Heart left ventricle (tissue), 16 donors: ENCODE data around the gene EIF4ENIF1. TPM values are rescaled to one million over a fixed set of nuclear protein-coding genes. Genes with fewer than 3 reads are reported as not detected.

Source experiments
- ATAC-seq, 4 donors: fragments of 200-7000 bp; cut with Tn5 transposase; one replicate each; pipeline ENCODE4 v1.9.1; 2020 to 2022; ENCODE audit warnings: moderate library complexity in 4 of 4, mild to moderate bottlenecking in 3 of 4, moderate number of reproducible peaks in 1 of 4
- DNase-seq, 5 donors: peaks; one replicate each; pipeline ENCODE4 v3.0.0-alpha.2; 2020
- H3K27ac ChIP-seq, 12 donors: fragments of 200-600 bp; sonication (generic) in 4 of 12; one replicate each; pipeline versions ENCODE4 v1.5.0 to v1.8.0; 2016 to 2022; ENCODE audit warnings: mild to moderate bottlenecking in 2 of 12
- H3K27me3 ChIP-seq, 9 donors: fragments of 200-600 bp; sonication (generic) in 2 of 9; one replicate each; pipeline versions ENCODE4 v1.5.1 to v1.8.0; 2016 to 2022; ENCODE audit warnings: mild to moderate bottlenecking in 3 of 9
- H3K36me3 ChIP-seq, 9 donors: fragments of 200-600 bp; sonication (generic) in 2 of 9; one replicate each; pipeline versions ENCODE4 v1.5.0 to v1.8.0; 2018 to 2022; ENCODE audit warnings: mild to moderate bottlenecking in 2 of 9
- H3K4me1 ChIP-seq, 12 donors: fragments of 200-600 bp; sonication (generic) in 4 of 12; one replicate each; pipeline versions ENCODE4 v1.5.0 to v1.8.0; 2016 to 2022; ENCODE audit warnings: mild to moderate bottlenecking in 3 of 12
- H3K4me3 ChIP-seq, 12 donors: fragments of 200-600 bp; sonication (generic) in 4 of 12; one replicate each; pipeline versions ENCODE4 v1.5.0 to v1.8.0; 2017 to 2022; ENCODE audit warnings: mild to moderate bottlenecking in 9 of 12, moderate library complexity in 4 of 12
- H3K9me3 ChIP-seq, 12 donors: fragments of 200-600 bp; sonication (generic) in 4 of 12; one replicate each; pipeline versions ENCODE4 v1.5.0 to v1.8.0; 2016 to 2022; ENCODE audit warnings: mild to moderate bottlenecking in 1 of 12
- CTCF ChIP-seq, 12 donors: fragments of 200-600 bp; sonication (generic) in 4 of 12; IDR thresholded peaks; one replicate each; pipeline versions ENCODE4 v1.5.0 to v1.8.0; 2018 to 2022; ENCODE audit warnings: antibody characterized with exemption in 12 of 12, mild to moderate bottlenecking in 5 of 12
- POLR2A ChIP-seq, 2 donors: fragments of 450-650 bp; IDR thresholded peaks; one replicate each; pipeline ENCODE4 v1.6.1; 2017; ENCODE audit warnings: antibody characterized with exemption in 2 of 2, mild to moderate bottlenecking in 2 of 2, moderate library complexity in 2 of 2
- WGBS, 4 donors: extraction: QIAGEN DNeasy Blood & Tissue Kit in 2 of 4; methylation state at CpG; one replicate each; pipeline versions ENCODE4 v1.1.5 to v1.1.7; 2013 to 2018; 5-methylcytosine and 5-hydroxymethylcytosine counted together
- intact Hi-C, 10 donors: fragments of 100-400 bp; cut with DNase I; formaldehyde crosslinking; loops; one replicate each; pipeline versions ENCODE4 v1.11.1 to v1.14.2; 2022
- polyA plus RNA-seq, 2 donors: library from polyadenylated mRNA; stranded (reverse); fragments of 200-250 nt; gene quantifications; one replicate each; pipeline ENCODE4 v1.2.3, GENCODE V29; 2013
- total RNA-seq, 9 donors: library from RNA; depleted of rRNA in 2 of 9; stranded (reverse); fragments of >200 nt in 2 of 9; fragmentation: NEBNext Ultra II Directional in 3 of 9; extraction: Animal tissue kit (Norgen Biotek cat#: 25700) in 3 of 9; gene quantifications; one replicate each; pipeline versions ENCODE4 v1.1.0 to v1.2.4, GENCODE V29; 2016 to 2023
- donor health status: ischemic (EF 13 %, LVEDD 7.1; RV severe dilation, severe dysfunction).
- donor health status: healthy with polysubstance abuse.
- donor health status: DM: no; HTN: yes; CAD: no.
- donor health status: DM: no; HTN: no; CAD: no.
- donor health status: ischemic (EF 25% LVEDD 6.9; RV normal size, moderate dysfunction).
- donor health status: ischemic (EF 25% LVEDD 5.7; RV mildly dilated, moderate dysfunction).
- donor health status: healthy.
- donor health status: DM: yes; HTN: yes; CAD: no.
- donor health status: ischemic (EF 35%, LVEDD 5.7; RV mildly dilated, moderate dysfunction).
- donor health status: nonischemic (EF 11% LVEDD 7.7; RV severe dilation, severe dysfunction).
- donor health status: DM: yes; HTN: yes; CAD: no.
- donor health status: PGD.
- donor health status: ischemic (EF 29% LVEDD 5.4; RV normal size, mild dysfunction).
- donor health status: nonischemic (EF 23%, LVEDD 6.1; RV moderate dilation, normal function).

Gene EIF4ENIF1
- total and polyA plus RNA-seq, 11 donors, result 8.3 to 31.2 (median 22.5) TPM

GRCh38 chr22:31503211-31503964 lies 13.7 kb upstream of the EIF4ENIF1 start:
- Histone ChIP-seq H3K27me3 (no peaks in the 10 kb centered on the region), H3K36me3 (peaks cover 0 to under 1% (median 0%) of the 10 kb centered on the region in 9 donors), H3K9me3 (peaks cover 0 to 11% (median 2%) of the 10 kb centered on the region in 12 donors), H3K4me1 (no peaks in the 10 kb centered on the region), H3K4me3 (no peak overlapping the region), H3K27ac (no peak overlapping the region)
- TF ChIP-seq POLR2A (IDR thresholded peaks at IDR 0.05), result no peak
- TF ChIP-seq CTCF (IDR thresholded peaks at IDR 0.05), result no peak
- WGBS, 4 donors, result 92 to 95% (median 95%) methylated on average over 14 of the region's 14 CpGs
- intact Hi-C loops, result no loop called here
- ATAC-seq (no peak), DNase-seq (no peak)

GRCh38 chr22:31501738-31502137 lies 12.1 kb upstream of the EIF4ENIF1 start:
- H3K9me3 ChIP-seq, result peaks cover 0 to 3% (median 0%) of the 10 kb centered on the region in 12 donors
- no peak for ATAC-seq
- TF ChIP-seq CTCF (IDR thresholded peaks at IDR 0.05), result no peak
- TF ChIP-seq POLR2A (IDR thresholded peaks at IDR 0.05), result no peak
- peaks cover 0 to 9% (median 2%) of the 10 kb centered on the region in 12 donors for H3K4me1 ChIP-seq
- 81 to 89% (median 87%) methylated on average over 2 of the region's 2 CpGs for WGBS, 4 donors
- intact Hi-C loops, result no loop called here
- H3K36me3 ChIP-seq, result no peaks in the 10 kb centered on the region
- no peak for DNase-seq
- H3K4me3 ChIP-seq, result no peak overlapping the region
- no peaks in the 10 kb centered on the region for H3K27me3 ChIP-seq
- no peak overlapping the region for H3K27ac ChIP-seq

GRCh38 chr22:31497148-31497938 lies 7.7 kb upstream of the EIF4ENIF1 start:
- Histone ChIP-seq H3K4me1 (peaks cover 0 to 22% (median 11%) of the 10 kb centered on the region in 12 donors), H3K27me3 (no peaks in the 10 kb centered on the region), H3K4me3 (peak overlapping the region; percentile 53 to 95 (median 84)), H3K9me3 (peaks cover 0 to 3% (median 0%) of the 10 kb centered on the region in 12 donors), H3K36me3 (no peaks in the 10 kb centered on the region), H3K27ac (peak overlapping the region in 2 of 12 donors; percentile 73 to 93)
- no peak for TF ChIP-seq CTCF (IDR thresholded peaks at IDR 0.05)
- TF ChIP-seq POLR2A (IDR thresholded peaks at IDR 0.05), result no peak
- intact Hi-C loops, result loop anchor here in 5 of 10 donors (5.0 to 10.0 kb wide), 8 partner anchors 100 to 893 kb away; partner anchors contain the start of genes PATZ1 (in 2 of the 5), DEPDC5 (in 1 of the 5), DRG1 (in 1 of the 5) and PRR14L (in 1 of the 5)
- no peak for ATAC-seq
- no peak for DNase-seq
- WGBS, 4 donors, result 89 to 95% (median 92%) methylated on average over 10 of the region's 10 CpGs
